GM19395 (cell line): ENCODE measurements around the gene SORBS1.

ENCODE experiments used
- ATAC-seq: cut with Tn5 transposase; IDR thresholded peaks from one replicate; pipeline ENCODE4 v1.9.1; 2021; ENCODE audit warnings: mild to moderate bottlenecking, moderate library complexity; ENCODE audit not compliant: unreplicated experiment

Gene SORBS1

GRCh38 chr10:95416270-95416669, 144.9 kb downstream of the SORBS1 start:
- no peak for ATAC-seq

GRCh38 chr10:95415621-95416031, 145.5 kb downstream of the SORBS1 start:
- ATAC-seq = no peak

- no peak for ATAC-seq
These were observed 146.2 kb downstream of the SORBS1 start for GRCh38 chr10:95414844-95415485.

GRCh38 chr10:95414016-95414830, 146.9 kb downstream of the SORBS1 start:
- no peak for ATAC-seq

- no peak for ATAC-seq
These were observed 147.6 kb downstream of the SORBS1 start for GRCh38 chr10:95413588-95413987.

GRCh38 chr10:95411635-95412034, 149.5 kb downstream of the SORBS1 start:
- no peak for ATAC-seq

GRCh38 chr10:95408983-95409873, 151.9 kb downstream of the SORBS1 start:
- ATAC-seq = no peak

- ATAC-seq = no peak
These were observed 152.8 kb downstream of the SORBS1 start for GRCh38 chr10:95408148-95408960.

- no peak for ATAC-seq
These were observed 153.6 kb downstream of the SORBS1 start for GRCh38 chr10:95407546-95407945.

GRCh38 chr10:95406651-95407280, 154.4 kb downstream of the SORBS1 start:
- ATAC-seq = no peak

- no peak for ATAC-seq
These were observed 155.5 kb downstream of the SORBS1 start for GRCh38 chr10:95405655-95406054.

GRCh38 chr10:95404864-95405263, 156.3 kb downstream of the SORBS1 start:
- no peak for ATAC-seq

- no peak for ATAC-seq
These were observed 156.7 kb downstream of the SORBS1 start for GRCh38 chr10:95404462-95404858.

- no peak for ATAC-seq
These were observed 157.3 kb downstream of the SORBS1 start for GRCh38 chr10:95403700-95404461.

- no peak for ATAC-seq
These were observed 159.3 kb downstream of the SORBS1 start for GRCh38 chr10:95401704-95402469.

GRCh38 chr10:95400787-95401186, 160.4 kb downstream of the SORBS1 start:
- no peak for ATAC-seq

- no peak for ATAC-seq
These were observed 162.0 kb downstream of the SORBS1 start for GRCh38 chr10:95399183-95399582.

- no peak for ATAC-seq
These were observed 163.4 kb downstream of the SORBS1 start for GRCh38 chr10:95397747-95398146.
